Spinal cord (tissue), 10 donors: ENCODE results near the gene ARHGAP25. TPM values are rescaled to one million over a fixed set of nuclear protein-coding genes. Genes with fewer than 3 reads are reported as not detected.

Experiments
- DNase-seq, 6 donors: peaks; one replicate each; pipeline versions ENCODE4 v3.0.0 to v3.0.0-alpha.2; 2013 to 2015; ENCODE audit warnings: low spot score in 6 of 6, low read depth in 4 of 6
- H3K27ac ChIP-seq: one replicate; pipeline ENCODE4 v1.5.1; 2013; ENCODE audit warnings: low read depth, low read length, control low read depth
- H3K27me3 ChIP-seq: one replicate; pipeline ENCODE4 v1.6.1; 2013; ENCODE audit warnings: low read length; ENCODE audit not compliant: control insufficient read depth, insufficient read depth
- H3K36me3 ChIP-seq: one replicate; pipeline ENCODE4 v1.6.1; 2013; ENCODE audit warnings: low read length; ENCODE audit not compliant: control insufficient read depth, insufficient read depth
- H3K4me1 ChIP-seq: one replicate; pipeline ENCODE4 v1.6.1; 2013; ENCODE audit warnings: low read length; ENCODE audit not compliant: control insufficient read depth, insufficient read depth
- H3K4me3 ChIP-seq: one replicate; pipeline ENCODE4 v1.5.1; 2013; ENCODE audit warnings: low read depth, low read length, control low read depth
- H3K9me3 ChIP-seq: one replicate; pipeline ENCODE4 v1.6.1; 2013; ENCODE audit warnings: low read length; ENCODE audit not compliant: control insufficient read depth, insufficient read depth
- WGBS: methylation state at CpG from one replicate; pipeline ENCODE4 v1.1.5; 2013; ENCODE audit warnings: missing lambda C conversion rate; ENCODE audit not compliant: insufficient coverage; 5-methylcytosine and 5-hydroxymethylcytosine counted together
- polyA plus RNA-seq, 2 donors: library from polyadenylated mRNA; unstranded; fragments of 120-200 nt; gene quantifications; one replicate each; pipeline ENCODE4 v1.2.1, GENCODE V29; 2013; ENCODE audit not compliant: insufficient read length in 2 of 2
- total RNA-seq, 2 donors: library from RNA; depleted of rRNA in 1 of 2; stranded (reverse); fragments of 120-200 nt in 1 of 2; fragments of >200 nt in 1 of 2; gene quantifications; one replicate each; pipeline versions ENCODE4 v1.2.3 to v1.2.4, GENCODE V29; 2013 to 2014
- donor health status: healthy.

Gene ARHGAP25
- total and polyA plus RNA-seq, 4 donors = 3.9 to 7.2 (median 5.4) TPM

DNA sequence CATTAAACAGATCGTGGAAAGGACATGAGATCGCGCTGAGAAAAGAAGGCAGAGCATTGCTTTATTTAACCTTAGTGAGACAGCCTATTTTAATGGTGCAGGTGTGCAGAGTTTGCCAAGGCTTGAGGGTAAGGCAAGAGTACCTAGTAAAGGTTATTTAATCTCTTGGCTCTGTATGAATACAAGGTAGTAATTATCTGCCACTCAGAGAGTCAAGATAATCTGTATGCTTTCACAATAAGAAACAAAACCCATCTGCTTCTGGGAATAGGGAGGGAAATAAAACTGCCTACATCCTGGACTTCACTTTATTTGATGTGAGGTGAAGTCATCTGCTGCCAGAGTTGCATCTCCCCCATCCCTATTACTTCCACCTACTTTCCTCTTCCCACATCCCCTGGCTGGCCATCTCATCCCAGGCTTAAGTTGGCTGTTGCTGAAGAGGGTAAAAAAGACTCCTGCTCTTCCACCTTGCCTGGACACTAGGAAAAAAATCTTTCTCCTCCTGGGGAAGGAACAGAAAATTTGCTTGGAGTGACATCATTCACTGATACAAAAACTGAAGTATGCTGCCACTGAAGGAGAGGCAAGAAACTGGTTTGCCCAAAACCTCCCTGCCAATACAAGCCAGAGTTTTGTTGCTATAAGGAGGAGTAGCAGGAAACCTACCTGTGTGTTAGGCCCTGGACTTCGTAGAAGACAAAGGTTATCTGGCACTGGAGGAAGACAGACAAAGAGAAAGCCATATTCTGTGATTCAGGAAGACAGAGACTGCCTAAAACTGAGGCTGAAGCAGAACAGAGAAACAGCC is 35.8 kb upstream of the ARHGAP25 start:
- no peak for DNase-seq
- Histone ChIP-seq H3K36me3 (no peaks in the 10 kb centered on the region), H3K27me3 (no peaks in the 10 kb centered on the region), H3K4me1 (no peaks in the 10 kb centered on the region), H3K4me3 (no peak overlapping the region), H3K9me3 (no peaks in the 10 kb centered on the region), H3K27ac (no peak overlapping the region)
- 69% methylated on average over 4 of the region's 4 CpGs for WGBS

DNA sequence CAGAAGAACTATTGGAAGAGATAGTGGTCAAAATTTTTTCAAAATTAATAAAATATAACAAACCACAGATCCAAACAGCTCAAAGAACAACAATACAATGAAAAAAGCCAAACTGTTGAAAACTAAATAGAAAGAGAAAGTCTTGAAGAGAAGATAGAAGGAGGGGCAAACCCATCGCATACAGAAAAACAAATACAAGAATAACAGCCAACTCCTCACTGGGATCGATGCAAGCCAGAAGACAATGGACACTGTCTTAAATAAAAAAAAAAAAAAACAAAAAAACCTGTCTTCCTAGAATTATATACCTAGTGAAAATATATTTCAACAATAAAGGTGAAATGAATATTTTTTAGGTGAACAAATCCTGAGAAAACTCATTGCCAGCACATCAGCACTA is 34.1 kb upstream of the ARHGAP25 start:
- no peaks in the 10 kb centered on the region for H3K36me3 ChIP-seq
- H3K4me3 ChIP-seq = no peak overlapping the region
- no CpG with 5 or more reads among the region's 2 CpGs for WGBS
- DNase-seq = no peak
- H3K27me3 ChIP-seq = no peaks in the 10 kb centered on the region
- H3K27ac ChIP-seq = no peak overlapping the region
- no peaks in the 10 kb centered on the region for H3K9me3 ChIP-seq
- no peaks in the 10 kb centered on the region for H3K4me1 ChIP-seq

GRCh38 chr2:68706637-68707036 is 28.0 kb upstream of the ARHGAP25 start:
- Histone ChIP-seq H3K27ac (no peak overlapping the region), H3K27me3 (no peaks in the 10 kb centered on the region), H3K9me3 (no peaks in the 10 kb centered on the region), H3K4me3 (no peak overlapping the region), H3K4me1 (no peaks in the 10 kb centered on the region), H3K36me3 (no peaks in the 10 kb centered on the region)
- WGBS = 84% methylated on average over 2 of the region's 3 CpGs
- DNase-seq = no peak

GRCh38 chr2:68708629-68709028 is 26.0 kb upstream of the ARHGAP25 start:
- no peak for DNase-seq
- no peak overlapping the region for H3K27ac ChIP-seq
- no peaks in the 10 kb centered on the region for H3K9me3 ChIP-seq
- no peaks in the 10 kb centered on the region for H3K4me1 ChIP-seq
- H3K36me3 ChIP-seq = no peaks in the 10 kb centered on the region
- no peak overlapping the region for H3K4me3 ChIP-seq
- WGBS = 92% methylated on average over 3 of the region's 3 CpGs
- no peaks in the 10 kb centered on the region for H3K27me3 ChIP-seq

GRCh38 chr2:68709421-68709911 is 25.1 kb upstream of the ARHGAP25 start:
- Histone ChIP-seq H3K9me3 (no peaks in the 10 kb centered on the region), H3K27me3 (no peaks in the 10 kb centered on the region), H3K4me1 (no peaks in the 10 kb centered on the region), H3K4me3 (no peak overlapping the region), H3K27ac (no peak overlapping the region), H3K36me3 (no peaks in the 10 kb centered on the region)
- WGBS = no CpG with 5 or more reads among the region's 5 CpGs
- DNase-seq = peak in 2 of 6 donors; percentile 30 to 67

DNA sequence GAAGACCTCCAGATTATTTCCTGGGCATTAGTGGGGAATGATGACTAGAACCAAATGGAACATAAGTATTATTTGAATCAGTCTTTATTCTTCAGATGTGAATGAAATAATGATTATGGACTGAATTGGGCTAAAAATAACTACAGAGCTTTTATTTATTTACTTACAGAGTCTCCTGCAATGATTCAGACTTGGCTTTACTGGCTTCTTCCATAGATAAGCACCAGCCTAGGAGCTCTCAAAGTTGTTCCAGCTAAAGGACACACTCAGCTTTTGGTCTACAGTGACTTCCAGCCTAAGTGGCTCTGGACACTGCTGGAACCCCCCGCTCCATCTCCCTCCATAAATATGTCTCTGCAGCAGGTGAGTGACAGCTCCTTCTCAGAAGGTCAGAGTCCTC is 24.3 kb upstream of the ARHGAP25 start:
- no peaks in the 10 kb centered on the region for H3K27me3 ChIP-seq
- no peaks in the 10 kb centered on the region for H3K9me3 ChIP-seq
- WGBS = no CpG with 5 or more reads among the region's 1 CpG
- H3K4me3 ChIP-seq = no peak overlapping the region
- H3K4me1 ChIP-seq = no peaks in the 10 kb centered on the region
- no peak for DNase-seq
- H3K36me3 ChIP-seq = no peaks in the 10 kb centered on the region
- H3K27ac ChIP-seq = no peak overlapping the region

GRCh38 chr2:68710756-68711155 is 23.9 kb upstream of the ARHGAP25 start:
- Histone ChIP-seq H3K4me1 (no peaks in the 10 kb centered on the region), H3K9me3 (no peaks in the 10 kb centered on the region), H3K36me3 (no peaks in the 10 kb centered on the region), H3K27ac (no peak overlapping the region), H3K27me3 (no peaks in the 10 kb centered on the region), H3K4me3 (no peak overlapping the region)
- WGBS = no CpG with 5 or more reads among the region's 1 CpG
- no peak for DNase-seq

DNA sequence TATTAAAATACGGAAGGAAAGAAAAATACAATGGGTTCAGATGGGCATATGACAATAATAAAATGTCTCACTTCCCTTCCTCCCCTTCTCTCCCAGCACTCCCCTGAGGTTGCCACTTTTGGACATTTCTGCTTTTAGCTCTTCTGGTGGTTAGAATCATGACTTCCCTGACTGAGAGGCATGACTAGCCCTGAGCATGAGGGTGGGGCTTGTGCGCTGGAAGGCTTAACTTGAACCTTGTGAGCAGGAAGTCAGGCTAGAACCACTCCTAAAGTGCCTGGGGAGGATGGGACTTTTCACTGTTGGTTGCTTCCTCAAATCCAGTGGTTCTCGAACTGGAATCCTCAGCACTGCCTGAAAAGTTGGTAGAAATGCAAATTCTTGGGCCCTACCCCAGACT is 19.7 kb upstream of the ARHGAP25 start:
- no peaks in the 10 kb centered on the region for H3K9me3 ChIP-seq
- no peak overlapping the region for H3K4me3 ChIP-seq
- no peak overlapping the region for H3K27ac ChIP-seq
- no peaks in the 10 kb centered on the region for H3K4me1 ChIP-seq
- H3K36me3 ChIP-seq = no peaks in the 10 kb centered on the region
- no peak for DNase-seq
- 84% methylated on average over 2 of the region's 3 CpGs for WGBS
- H3K27me3 ChIP-seq = peaks cover 2% of the 10 kb centered on the region

DNA sequence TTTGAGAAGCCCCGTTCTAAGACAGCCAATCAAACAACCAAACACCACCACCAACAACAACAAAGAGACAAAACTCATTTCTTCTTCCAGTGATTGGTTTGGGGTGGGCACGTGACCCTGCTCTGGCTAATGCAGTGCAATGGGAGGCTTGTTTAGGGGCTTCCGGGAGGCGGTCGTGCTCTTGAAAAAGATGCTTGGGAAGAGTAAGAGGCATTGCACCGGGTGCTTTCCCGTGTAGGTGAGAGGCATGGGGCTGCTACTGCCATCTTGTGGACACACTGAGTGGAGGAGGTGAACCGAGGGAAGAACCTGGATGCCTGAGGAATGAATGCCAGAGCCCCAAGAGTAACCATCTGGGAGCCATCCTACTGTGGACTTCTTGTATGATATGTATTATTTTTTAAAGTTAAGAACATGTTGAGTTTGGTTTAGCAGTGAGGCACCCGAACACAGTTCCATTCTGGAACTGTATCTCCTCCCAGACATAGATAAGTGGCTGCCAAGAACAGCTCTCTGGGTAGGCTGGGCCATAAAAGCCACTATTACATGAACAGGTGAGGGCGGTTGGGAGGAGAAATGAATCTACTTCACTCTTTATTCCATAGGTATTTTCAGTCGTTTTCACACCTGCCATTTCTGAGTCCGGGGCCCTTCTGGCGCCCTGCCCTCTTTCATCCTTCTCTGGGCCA is 19.1 kb upstream of the ARHGAP25 start:
- no peak overlapping the region for H3K4me3 ChIP-seq
- DNase-seq = peak in 2 of 6 donors; percentile 16 to 39
- WGBS = 42% methylated on average over 9 of the region's 13 CpGs
- H3K36me3 ChIP-seq = no peaks in the 10 kb centered on the region
- no peaks in the 10 kb centered on the region for H3K4me1 ChIP-seq
- peaks cover 2% of the 10 kb centered on the region for H3K27me3 ChIP-seq
- no peak overlapping the region for H3K27ac ChIP-seq
- H3K9me3 ChIP-seq = no peaks in the 10 kb centered on the region
